HEK293 (cell line): ENCODE results near the gene PRKRA.
A peak's percentile ranks its signal among the peaks of the same experiment; 100 is the strongest.

Experiments
- FEZF1 ChIP-seq: fragments of 450-650 bp; formaldehyde crosslinking; IDR thresholded peaks from 2 replicates; pipeline ENCODE4 v1.5.1; 2016; ENCODE audit warnings: missing biosample characterization, missing genetic modification characterization
- HOXD13 ChIP-seq: sonication (generic); formaldehyde crosslinking; IDR thresholded peaks from 2 replicates; pipeline ENCODE4 v1.8.0; 2022; ENCODE audit warnings: missing genetic modification reagents, borderline replicate concordance
- KLF1 ChIP-seq: fragments of 450-650 bp; formaldehyde crosslinking; IDR thresholded peaks from 2 replicates; pipeline ENCODE4 v1.5.1; 2016; ENCODE audit warnings: missing biosample characterization, missing genetic modification characterization
- KLF8 ChIP-seq: fragments of 450-650 bp; formaldehyde crosslinking; IDR thresholded peaks from 2 replicates; pipeline ENCODE4 v1.5.1; 2016; ENCODE audit warnings: missing biosample characterization, missing genetic modification characterization
- REPIN1 ChIP-seq: fragments of 450-650 bp; formaldehyde crosslinking; IDR thresholded peaks from 2 replicates; pipeline ENCODE4 v1.5.1; 2017; ENCODE audit warnings: missing biosample characterization, missing genetic modification characterization, low read depth
- SP3 ChIP-seq: fragments of 450-650 bp; formaldehyde crosslinking; IDR thresholded peaks from 2 replicates; pipeline ENCODE4 v1.5.1; 2016; ENCODE audit warnings: missing biosample characterization, missing genetic modification characterization
- WT1 ChIP-seq: fragments of 450-650 bp; formaldehyde crosslinking; IDR thresholded peaks from 2 replicates; pipeline ENCODE4 v1.5.1; 2016; ENCODE audit warnings: missing biosample characterization, missing genetic modification characterization
- ZNF121 ChIP-seq: fragments of 450-650 bp; formaldehyde crosslinking; IDR thresholded peaks from 2 replicates; pipeline ENCODE4 v1.5.1; 2016; ENCODE audit warnings: missing biosample characterization, missing genetic modification characterization
- ZNF132 ChIP-seq: fragments of 450-650 bp; formaldehyde crosslinking; IDR thresholded peaks from 2 replicates; pipeline ENCODE4 v1.5.1; 2017; ENCODE audit warnings: missing biosample characterization, missing genetic modification characterization, borderline replicate concordance
- ZNF175 ChIP-seq: fragments of 450-650 bp; formaldehyde crosslinking; IDR thresholded peaks from 2 replicates; pipeline ENCODE4 v1.5.1; 2016; ENCODE audit warnings: missing biosample characterization, missing genetic modification characterization
- ZNF19 ChIP-seq: fragments of 450-650 bp; formaldehyde crosslinking; IDR thresholded peaks from 2 replicates; pipeline ENCODE4; 2016; ENCODE audit warnings: missing biosample characterization, missing genetic modification characterization, low read depth
- ZNF2 ChIP-seq: fragments of 450-650 bp; formaldehyde crosslinking; IDR thresholded peaks from 2 replicates; pipeline ENCODE4 v1.5.1; 2016; ENCODE audit warnings: missing biosample characterization, missing genetic modification characterization
- ZNF221 ChIP-seq: fragments of 450-650 bp; formaldehyde crosslinking; IDR thresholded peaks from 2 replicates; pipeline ENCODE4 v1.5.1; 2017; ENCODE audit warnings: missing biosample characterization, missing genetic modification characterization, borderline replicate concordance
- ZNF302 ChIP-seq: fragments of 450-650 bp; formaldehyde crosslinking; IDR thresholded peaks from 2 replicates; pipeline ENCODE4 v1.5.1; 2016; ENCODE audit warnings: missing biosample characterization, missing genetic modification characterization, low read depth
- ZNF335 ChIP-seq: fragments of 450-650 bp; formaldehyde crosslinking; conservative IDR thresholded peaks from 2 replicates; pipeline ENCODE4 v1.5.1; 2016; ENCODE audit warnings: missing biosample characterization, missing genetic modification characterization
- ZNF391 ChIP-seq: fragments of 450-650 bp; formaldehyde crosslinking; IDR thresholded peaks from 2 replicates; pipeline ENCODE4 v1.5.1; 2016; ENCODE audit warnings: low read depth, missing biosample characterization, missing genetic modification characterization, borderline replicate concordance
- ZNF394 ChIP-seq: fragments of 450-650 bp; formaldehyde crosslinking; IDR thresholded peaks from 2 replicates; pipeline ENCODE4 v1.5.1; 2016; ENCODE audit warnings: missing biosample characterization, missing genetic modification characterization, mild to moderate bottlenecking, moderate library complexity, borderline replicate concordance
- ZNF48 ChIP-seq: fragments of 450-650 bp; formaldehyde crosslinking; IDR thresholded peaks from 2 replicates; pipeline ENCODE4 v1.5.1; 2016; ENCODE audit warnings: missing biosample characterization, missing genetic modification characterization
- ZNF501 ChIP-seq: fragments of 450-650 bp; formaldehyde crosslinking; IDR thresholded peaks from 2 replicates; pipeline ENCODE4 v1.5.1; 2016; ENCODE audit warnings: missing biosample characterization, missing genetic modification characterization
- ZNF558 ChIP-seq: fragments of 450-650 bp; formaldehyde crosslinking; IDR thresholded peaks from 2 replicates; pipeline ENCODE4 v1.5.1; 2016; ENCODE audit warnings: missing biosample characterization, missing genetic modification characterization
- ZNF610 ChIP-seq: fragments of 450-650 bp; formaldehyde crosslinking; IDR thresholded peaks from 2 replicates; pipeline ENCODE4 v1.5.1; 2016; ENCODE audit warnings: missing biosample characterization, missing genetic modification characterization, borderline replicate concordance
- ZNF626 ChIP-seq: fragments of 450-650 bp; sonication (Bioruptor Pico); formaldehyde crosslinking; IDR thresholded peaks from 2 replicates; pipeline ENCODE4 v1.5.1; 2018; ENCODE audit warnings: missing biosample characterization, missing genetic modification characterization, inconsistent platforms
- ZNF629 ChIP-seq: fragments of 450-650 bp; formaldehyde crosslinking; IDR thresholded peaks from 2 replicates; pipeline ENCODE4 v1.5.1; 2017; ENCODE audit warnings: missing biosample characterization, missing genetic modification characterization
- TF ChIP-seq, protein P1 (sequence below): fragments of 450-650 bp; formaldehyde crosslinking; conservative IDR thresholded peaks from 2 replicates; pipeline ENCODE4 v1.5.1; 2016; ENCODE audit warnings: low read depth, missing biosample characterization, missing genetic modification characterization
- TF ChIP-seq, protein P2 (sequence below): fragments of 450-650 bp; formaldehyde crosslinking; IDR thresholded peaks from 2 replicates; pipeline ENCODE4 v1.5.1; 2016; ENCODE audit warnings: missing biosample characterization, missing genetic modification characterization
- TF ChIP-seq, protein P3 (sequence below): fragments of 450-650 bp; formaldehyde crosslinking; IDR thresholded peaks from 2 replicates; pipeline ENCODE4 v1.5.1; 2016; ENCODE audit warnings: missing biosample characterization, missing genetic modification characterization
- TF ChIP-seq, protein P4 (sequence below): fragments of 450-650 bp; formaldehyde crosslinking; IDR thresholded peaks from 2 replicates; pipeline ENCODE4 v1.5.1; 2016; ENCODE audit warnings: missing biosample characterization, missing genetic modification characterization, low read depth
- TF ChIP-seq, protein P5 (sequence below): fragments of 450-650 bp; formaldehyde crosslinking; IDR thresholded peaks from 2 replicates; pipeline ENCODE4 v1.5.1; 2016; ENCODE audit warnings: missing biosample characterization, missing genetic modification characterization

PRKRA gene

DNA sequence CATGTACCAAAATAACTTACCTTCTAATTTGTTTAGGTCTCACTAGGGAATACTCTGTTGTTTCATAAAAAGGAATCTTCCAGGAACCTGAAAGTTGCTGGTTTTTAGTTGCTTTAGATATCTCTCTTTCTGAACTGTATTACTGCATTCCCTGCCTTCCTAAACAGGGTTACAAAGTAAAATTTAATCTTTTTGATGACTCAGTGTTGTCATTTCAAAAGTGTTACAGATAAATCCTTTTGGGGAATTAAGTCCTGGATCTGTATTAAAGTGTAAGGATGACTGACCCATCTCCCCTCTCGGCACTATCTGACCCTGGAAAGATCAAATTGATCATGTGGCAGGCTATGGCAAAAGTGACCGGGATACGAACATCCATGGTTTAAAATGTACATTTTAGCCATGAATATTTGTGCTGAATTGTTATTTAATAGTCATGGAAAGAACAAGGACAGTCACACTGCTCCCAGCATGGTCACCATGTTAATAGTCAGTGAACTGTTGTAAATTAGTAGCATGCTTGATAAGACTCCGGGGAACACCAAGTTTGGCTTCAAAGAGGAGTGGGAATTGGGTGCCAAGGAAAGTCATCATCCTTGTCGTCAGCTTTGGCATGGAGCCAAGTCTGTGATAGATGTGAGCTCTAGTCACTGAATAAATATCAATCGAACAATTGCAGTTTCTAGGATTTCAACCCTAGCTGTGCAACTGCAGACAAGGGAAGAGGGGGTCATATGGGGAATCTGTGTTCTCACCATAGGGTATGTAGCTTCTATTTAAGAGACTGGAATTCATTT is 33.5 kb upstream of the PRKRA start (continued):
- TF ChIP-seq, protein P1, sequence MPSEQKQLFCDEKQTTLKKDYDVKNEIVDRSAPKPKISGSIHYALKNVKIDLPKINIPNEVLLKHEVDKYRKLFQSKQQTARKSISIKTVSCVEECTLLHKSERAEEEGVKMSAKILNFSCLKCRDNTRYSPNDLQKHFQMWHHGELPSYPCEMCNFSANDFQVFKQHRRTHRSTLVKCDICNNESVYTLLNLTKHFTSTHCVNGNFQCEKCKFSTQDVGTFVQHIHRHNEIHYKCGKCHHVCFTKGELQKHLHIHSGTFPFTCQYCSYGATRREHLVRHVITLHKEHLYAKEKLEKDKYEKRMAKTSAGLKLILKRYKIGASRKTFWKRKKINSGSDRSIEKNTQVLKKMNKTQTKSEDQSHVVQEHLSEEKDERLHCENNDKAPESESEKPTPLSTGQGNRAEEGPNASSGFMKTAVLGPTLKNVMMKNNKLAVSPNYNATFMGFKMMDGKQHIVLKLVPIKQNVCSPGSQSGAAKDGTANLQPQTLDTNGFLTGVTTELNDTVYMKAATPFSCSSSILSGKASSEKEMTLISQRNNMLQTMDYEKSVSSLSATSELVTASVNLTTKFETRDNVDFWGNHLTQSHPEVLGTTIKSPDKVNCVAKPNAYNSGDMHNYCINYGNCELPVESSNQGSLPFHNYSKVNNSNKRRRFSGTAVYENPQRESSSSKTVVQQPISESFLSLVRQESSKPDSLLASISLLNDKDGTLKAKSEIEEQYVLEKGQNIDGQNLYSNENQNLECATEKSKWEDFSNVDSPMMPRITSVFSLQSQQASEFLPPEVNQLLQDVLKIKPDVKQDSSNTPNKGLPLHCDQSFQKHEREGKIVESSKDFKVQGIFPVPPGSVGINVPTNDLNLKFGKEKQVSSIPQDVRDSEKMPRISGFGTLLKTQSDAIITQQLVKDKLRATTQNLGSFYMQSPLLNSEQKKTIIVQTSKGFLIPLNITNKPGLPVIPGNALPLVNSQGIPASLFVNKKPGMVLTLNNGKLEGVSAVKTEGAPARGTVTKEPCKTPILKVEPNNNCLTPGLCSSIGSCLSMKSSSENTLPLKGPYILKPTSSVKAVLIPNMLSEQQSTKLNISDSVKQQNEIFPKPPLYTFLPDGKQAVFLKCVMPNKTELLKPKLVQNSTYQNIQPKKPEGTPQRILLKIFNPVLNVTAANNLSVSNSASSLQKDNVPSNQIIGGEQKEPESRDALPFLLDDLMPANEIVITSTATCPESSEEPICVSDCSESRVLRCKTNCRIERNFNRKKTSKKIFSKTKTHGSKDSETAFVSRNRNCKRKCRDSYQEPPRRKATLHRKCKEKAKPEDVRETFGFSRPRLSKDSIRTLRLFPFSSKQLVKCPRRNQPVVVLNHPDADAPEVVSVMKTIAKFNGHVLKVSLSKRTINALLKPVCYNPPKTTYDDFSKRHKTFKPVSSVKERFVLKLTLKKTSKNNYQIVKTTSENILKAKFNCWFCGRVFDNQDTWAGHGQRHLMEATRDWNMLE (tag by site-specific recombination) = no peak
- TF ChIP-seq SP3 (tag by site-specific recombination) (no peak), ZNF48 (tag by site-specific recombination) (no peak), ZNF626 (tag by site-specific recombination) (peak; percentile 93), ZNF335 (0 out of 2 replicates have a peak, but pooled peaks have one; percentile 14), ZNF221 (tag by site-specific recombination) (peak; percentile 95; the same call in 1 of the 2 replicates), HOXD13 (CRISPR knock-in tag) (no peak), REPIN1 (tag by site-specific recombination) (no peak), ZNF610 (tag by site-specific recombination) (no peak), ZNF629 (tag by site-specific recombination) (peak; percentile 86), ZNF391 (tag by site-specific recombination) (no peak), ZNF302 (no peak), ZNF2 (0 out of 2 replicates have a peak, but pooled peaks have one; percentile 40), WT1 (tag by site-specific recombination) (no peak), ZNF19 (tag by site-specific recombination) (no peak), ZNF121 (no peak), ZNF394 (tag by site-specific recombination) (no peak), ZNF558 (tag by site-specific recombination) (0 out of 2 replicates have a peak, but pooled peaks have one; percentile 49), ZNF175 (tag by site-specific recombination) (no peak), KLF1 (tag by site-specific recombination) (no peak), KLF8 (tag by site-specific recombination) (no peak; the same call in 1 of the 2 replicates), ZNF501 (tag by site-specific recombination) (no peak), FEZF1 (peak; percentile 88), ZNF132 (tag by site-specific recombination) (no peak)
- TF ChIP-seq, protein P2, sequence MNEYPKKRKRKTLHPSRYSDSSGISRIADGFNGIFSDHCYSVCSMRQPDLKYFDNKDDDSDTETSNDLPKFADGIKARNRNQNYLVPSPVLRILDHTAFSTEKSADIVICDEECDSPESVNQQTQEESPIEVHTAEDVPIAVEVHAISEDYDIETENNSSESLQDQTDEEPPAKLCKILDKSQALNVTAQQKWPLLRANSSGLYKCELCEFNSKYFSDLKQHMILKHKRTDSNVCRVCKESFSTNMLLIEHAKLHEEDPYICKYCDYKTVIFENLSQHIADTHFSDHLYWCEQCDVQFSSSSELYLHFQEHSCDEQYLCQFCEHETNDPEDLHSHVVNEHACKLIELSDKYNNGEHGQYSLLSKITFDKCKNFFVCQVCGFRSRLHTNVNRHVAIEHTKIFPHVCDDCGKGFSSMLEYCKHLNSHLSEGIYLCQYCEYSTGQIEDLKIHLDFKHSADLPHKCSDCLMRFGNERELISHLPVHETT (tag by site-specific recombination) = no peak
- TF ChIP-seq, protein P3, sequence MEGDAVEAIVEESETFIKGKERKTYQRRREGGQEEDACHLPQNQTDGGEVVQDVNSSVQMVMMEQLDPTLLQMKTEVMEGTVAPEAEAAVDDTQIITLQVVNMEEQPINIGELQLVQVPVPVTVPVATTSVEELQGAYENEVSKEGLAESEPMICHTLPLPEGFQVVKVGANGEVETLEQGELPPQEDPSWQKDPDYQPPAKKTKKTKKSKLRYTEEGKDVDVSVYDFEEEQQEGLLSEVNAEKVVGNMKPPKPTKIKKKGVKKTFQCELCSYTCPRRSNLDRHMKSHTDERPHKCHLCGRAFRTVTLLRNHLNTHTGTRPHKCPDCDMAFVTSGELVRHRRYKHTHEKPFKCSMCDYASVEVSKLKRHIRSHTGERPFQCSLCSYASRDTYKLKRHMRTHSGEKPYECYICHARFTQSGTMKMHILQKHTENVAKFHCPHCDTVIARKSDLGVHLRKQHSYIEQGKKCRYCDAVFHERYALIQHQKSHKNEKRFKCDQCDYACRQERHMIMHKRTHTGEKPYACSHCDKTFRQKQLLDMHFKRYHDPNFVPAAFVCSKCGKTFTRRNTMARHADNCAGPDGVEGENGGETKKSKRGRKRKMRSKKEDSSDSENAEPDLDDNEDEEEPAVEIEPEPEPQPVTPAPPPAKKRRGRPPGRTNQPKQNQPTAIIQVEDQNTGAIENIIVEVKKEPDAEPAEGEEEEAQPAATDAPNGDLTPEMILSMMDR = no peak
- TF ChIP-seq, protein P4, sequence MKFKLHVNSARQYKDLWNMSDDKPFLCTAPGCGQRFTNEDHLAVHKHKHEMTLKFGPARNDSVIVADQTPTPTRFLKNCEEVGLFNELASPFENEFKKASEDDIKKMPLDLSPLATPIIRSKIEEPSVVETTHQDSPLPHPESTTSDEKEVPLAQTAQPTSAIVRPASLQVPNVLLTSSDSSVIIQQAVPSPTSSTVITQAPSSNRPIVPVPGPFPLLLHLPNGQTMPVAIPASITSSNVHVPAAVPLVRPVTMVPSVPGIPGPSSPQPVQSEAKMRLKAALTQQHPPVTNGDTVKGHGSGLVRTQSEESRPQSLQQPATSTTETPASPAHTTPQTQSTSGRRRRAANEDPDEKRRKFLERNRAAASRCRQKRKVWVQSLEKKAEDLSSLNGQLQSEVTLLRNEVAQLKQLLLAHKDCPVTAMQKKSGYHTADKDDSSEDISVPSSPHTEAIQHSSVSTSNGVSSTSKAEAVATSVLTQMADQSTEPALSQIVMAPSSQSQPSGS (tag by site-specific recombination) = no peak
- TF ChIP-seq, protein P5, sequence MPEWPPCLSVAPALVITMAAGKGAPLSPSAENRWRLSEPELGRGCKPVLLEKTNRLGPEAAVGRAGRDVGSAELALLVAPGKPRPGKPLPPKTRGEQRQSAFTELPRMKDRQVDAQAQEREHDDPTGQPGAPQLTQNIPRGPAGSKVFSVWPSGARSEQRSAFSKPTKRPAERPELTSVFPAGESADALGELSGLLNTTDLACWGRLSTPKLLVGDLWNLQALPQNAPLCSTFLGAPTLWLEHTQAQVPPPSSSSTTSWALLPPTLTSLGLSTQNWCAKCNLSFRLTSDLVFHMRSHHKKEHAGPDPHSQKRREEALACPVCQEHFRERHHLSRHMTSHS (tag by site-specific recombination) = no peak
